ENCODE results near the gene UBR1. TPM values are rescaled to one million over a fixed set of nuclear protein-coding genes. Genes with fewer than 3 reads are reported as not detected.

Gene UBR1
- 28.3 and 37.1 TPM in 2 replicates for total RNA-seq

DNA sequence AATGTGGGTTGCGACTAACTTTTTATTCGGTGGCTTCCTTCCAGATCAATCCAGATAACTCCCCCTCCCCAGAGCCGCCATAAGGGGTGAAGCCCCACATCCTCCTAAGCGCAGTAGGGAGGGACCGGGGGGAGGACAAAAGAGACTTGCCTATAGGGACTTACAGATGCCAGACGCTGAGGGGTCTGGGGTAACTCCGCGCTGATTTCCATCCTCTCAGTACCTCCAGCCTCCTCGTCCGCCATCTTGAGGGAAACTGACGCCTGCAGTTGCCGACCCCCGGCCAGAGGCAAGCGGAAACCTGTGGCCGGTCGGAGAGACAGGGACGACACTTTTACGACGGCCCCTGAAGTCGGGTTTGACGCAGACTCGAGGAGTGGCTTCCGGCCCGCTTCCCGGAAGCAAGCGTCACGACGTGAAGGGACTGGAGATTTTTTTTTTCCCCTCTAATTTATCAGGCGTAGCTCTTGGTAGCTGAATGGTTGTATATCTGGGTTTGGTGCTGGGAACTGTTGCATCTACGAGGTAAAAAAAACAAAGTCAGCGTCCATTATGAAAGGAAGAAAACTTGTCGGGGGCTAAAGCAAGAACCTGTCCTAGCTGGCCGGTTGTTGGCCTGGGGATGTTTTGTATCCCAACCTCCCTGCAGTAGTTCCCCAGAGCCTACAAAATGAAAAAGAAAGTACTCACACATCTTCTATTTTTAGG is at the start of gene UBR1:
UBR1 (minus strand) TSS at position 261 of the 708 bp plus-strand sequence; CDS start at position 245, 16 bp downstream.

DNA sequence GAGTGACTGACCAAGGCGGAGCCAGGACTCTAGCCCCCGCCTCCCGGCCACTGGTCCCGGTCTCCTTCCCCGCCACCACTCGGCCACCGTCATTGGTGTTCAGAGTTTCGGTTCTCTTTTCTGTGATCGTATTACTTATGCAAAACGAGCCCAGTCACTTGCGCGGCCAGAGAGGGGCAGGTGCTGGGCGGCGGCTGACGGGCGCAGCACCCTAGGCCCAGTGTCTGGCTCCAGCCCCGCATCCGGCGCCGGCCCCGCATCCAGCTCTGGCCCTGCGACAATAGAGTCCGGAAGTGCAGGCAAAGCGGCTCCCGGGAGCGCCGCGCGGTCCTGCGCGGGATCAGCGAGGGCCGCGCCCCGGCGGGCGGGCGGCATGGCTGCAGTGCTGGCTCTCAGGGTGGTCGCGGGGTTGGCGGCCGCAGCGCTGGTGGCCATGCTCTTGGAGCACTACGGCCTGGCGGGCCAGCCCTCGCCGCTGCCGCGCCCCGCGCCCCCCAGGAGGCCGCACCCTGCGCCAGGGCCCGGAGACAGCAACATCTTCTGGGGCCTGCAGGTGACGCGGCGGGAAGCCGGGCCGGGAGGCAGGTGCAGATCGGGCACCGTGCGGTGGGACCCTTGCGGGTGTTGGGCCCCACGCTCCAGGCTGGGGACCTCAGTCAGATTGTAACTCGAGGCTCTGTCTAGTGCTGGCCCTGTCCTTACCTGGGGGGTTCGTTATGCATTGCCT is 27.8 kb upstream of the UBR1 start, which contains the start of gene TMEM62:
TMEM62 (plus strand) TSS at position 157 of the 727 bp plus-strand sequence; CDS start at position 374, 217 bp downstream.

DNA sequence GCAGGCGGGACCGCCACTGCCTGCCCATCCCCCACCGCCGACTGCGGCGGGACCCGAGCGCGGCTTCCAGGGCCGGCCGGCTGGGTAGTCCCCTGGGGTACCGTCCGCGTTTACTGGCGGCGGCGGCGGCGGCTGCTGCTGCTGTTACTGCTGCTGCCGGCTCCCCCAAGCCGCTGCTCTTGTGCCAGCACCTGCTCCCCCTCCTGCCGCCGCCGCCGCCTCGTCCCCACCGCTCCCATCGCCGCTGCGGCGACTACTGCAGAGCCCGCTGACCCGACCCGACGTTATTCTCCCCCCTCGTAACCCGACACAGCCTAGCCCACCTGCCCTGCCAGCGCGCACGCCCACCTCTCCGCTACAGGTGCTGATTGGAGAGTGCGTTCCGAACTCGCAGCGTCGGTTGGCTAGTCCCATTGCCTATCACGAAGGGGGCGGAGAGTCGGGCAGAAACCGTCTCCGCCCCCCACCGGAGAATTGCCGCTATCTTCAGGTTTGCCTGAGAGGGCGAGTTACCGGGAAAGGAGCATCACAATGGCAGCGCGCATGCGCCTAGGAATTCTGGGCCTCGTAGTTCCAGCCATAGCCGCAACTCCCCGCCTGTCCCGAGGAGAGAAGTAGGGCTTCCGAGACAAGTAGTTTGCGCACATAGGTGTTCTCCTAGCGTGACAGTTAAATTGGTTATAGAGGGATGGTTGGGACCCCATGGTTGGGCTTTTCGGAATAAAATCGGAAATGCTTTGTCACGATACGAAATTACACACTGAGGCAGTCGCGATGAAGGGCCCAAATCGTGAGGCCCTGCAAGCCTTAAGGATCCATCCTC is 185.1 kb downstream of the UBR1 start, which contains the start of gene TTBK2:
TTBK2 (minus strand) TSS at position 260 of the 823 bp plus-strand sequence. CDS start 42,161 bp downstream, outside the sequence.

Small RNA genes within 50 kb of the gene (small RNA-seq; reads per million reads assigned to genes)
- gene AC068724.2 = not detected

Other genes with a start within 250 kb of the UBR1 start
- gene TTBK2, start 185.3 kb downstream of the UBR1 start, total RNA-seq = 6.7 and 9.8 TPM in 2 replicates
- gene TMEM62, start 27.5 kb upstream of the UBR1 start, total RNA-seq = 2.4 and 3.8 TPM in 2 replicates
- gene CCNDBP1, start 79.4 kb upstream of the UBR1 start, total RNA-seq = 47.1 and 68.4 TPM in 2 replicates
- not detected in 2 replicates for gene EPB42, start 115.0 kb upstream of the UBR1 start, total RNA-seq
- gene TGM5, start 160.9 kb upstream of the UBR1 start, total RNA-seq = not detected in 2 replicates
- gene TGM7, start 196.2 kb upstream of the UBR1 start, total RNA-seq = not detected in 2 replicates
- 5.9 and 10.0 TPM in 2 replicates for gene LCMT2, start 224.5 kb upstream of the UBR1 start, total RNA-seq

All from placental epithelial cell (primary cell).